HCT116 (cell line): ENCODE results near the gene SEPTIN3. TPM values are rescaled to one million over a fixed set of nuclear protein-coding genes. Genes with fewer than 3 reads are reported as not detected.

ENCODE experiments used
- ATAC-seq: fragments of 200-7000 bp; cut with Tn5 transposase; 2 replicates; pipeline ENCODE4 v1.9.1; 2020; ENCODE audit warnings: mild to moderate bottlenecking, moderate library complexity
- BruUV-seq: library from RNA; stranded (reverse); fragments of 400-500 nt; replicated peaks from 2 replicates; lab custom pipeline; 2021; lab: Mats Ljungman, UMichigan
- CTCF ChIA-PET: fragments of 300-600 bp; sonication (Branson Sonifier 250); formaldehyde crosslinking; loops from one replicate; lab custom pipeline; 2021; ENCODE audit warnings: antibody characterized with exemption; lab: Charles Lee
- POLR2A ChIA-PET: fragments of 300-600, 350-600 bp; sonication (Branson Sonifier 250); formaldehyde crosslinking; loops from one replicate; lab custom pipeline; 2021; ENCODE audit warnings: antibody characterized with exemption; lab: Charles Lee
- RAD21 ChIA-PET, 2 experiments: fragments of 300-600 bp; sonication (Branson Sonifier 250); formaldehyde crosslinking; loops; one replicate each; lab custom pipeline; 2023; ENCODE audit warnings: low total read pairs in 2 of 2; ENCODE audit not compliant: uncharacterized antibody in 2 of 2, unreplicated experiment in 2 of 2, low non-redundant PET in 1 of 2; lab: Charles Lee
- DNase-seq: peaks from one replicate; pipeline ENCODE4 v3.0.0-alpha.2; 2010; ENCODE audit warnings: low read depth, low spot score
- H2AFZ ChIP-seq: fragments of 200-600 bp; shearing (Covaris generic), sonication (generic); 2 replicates; pipeline ENCODE4 v1.6.1; 2017; ENCODE audit warnings: low read depth, mixed run types, mixed read lengths, antibody characterized with exemption, low read length; ENCODE audit not compliant: poor library complexity, severe bottlenecking
- H3K27ac ChIP-seq: 2 replicates; pipeline ENCODE4 v1.5.1; 2012; ENCODE audit warnings: low read depth, low read length
- H3K27me3 ChIP-seq: fragments of 200-600 bp; sonication (generic); 2 replicates; pipeline ENCODE4 v1.6.1; 2016; ENCODE audit warnings: mixed run types, low read length, mixed read lengths; ENCODE audit not compliant: insufficient read depth
- H3K36me3 ChIP-seq, 2 experiments: fragments of 200-500 bp in 1 of 2; fragments of 200-600 bp in 1 of 2; sonication (Bioruptor generic) in 1 of 2; sonication (generic) in 1 of 2; 2 replicates each; pipeline versions ENCODE4 v1.5.1 to v1.6.1; 2014 to 2016; ENCODE audit warnings: low read length in 2 of 2, inconsistent platforms in 1 of 2, mixed read lengths in 1 of 2, mixed run types in 1 of 2; ENCODE audit not compliant: insufficient read depth in 2 of 2, control insufficient read depth in 1 of 2
- H3K4me1 ChIP-seq, 2 experiments: fragments of 200-600 bp in 1 of 2; sonication (generic) in 1 of 2; 2 replicates each; pipeline versions ENCODE4 v1.5.1 to v1.6.1; 2012 to 2017; ENCODE audit warnings: low read length in 2 of 2, inconsistent platforms in 1 of 2, mild to moderate bottlenecking in 1 of 2, mixed read lengths in 1 of 2, mixed run types in 1 of 2, moderate library complexity in 1 of 2; ENCODE audit not compliant: insufficient read depth in 2 of 2, control insufficient read depth in 1 of 2
- H3K4me2 ChIP-seq: fragments of 200-600 bp; sonication (generic); 2 replicates; pipeline ENCODE4 v1.6.1; 2017; ENCODE audit warnings: mixed run types, low read length, mixed read lengths
- H3K4me3 ChIP-seq, 2 experiments: fragments of 200-600 bp in 1 of 2; sonication (generic) in 1 of 2; replicated peaks in 1 of 2; 2 replicates each; pipeline ENCODE4 v1.5.1; 2011 to 2016; ENCODE audit warnings: low read length in 2 of 2, control low read depth in 1 of 2, low read depth in 1 of 2, mild to moderate bottlenecking in 1 of 2, mixed read lengths in 1 of 2, mixed run types in 1 of 2
- H3K79me2 ChIP-seq: fragments of 200-600 bp; sonication (generic); 2 replicates; pipeline ENCODE4 v1.6.1; 2017; ENCODE audit warnings: mild to moderate bottlenecking, mixed run types, low read length, moderate library complexity, mixed read lengths; ENCODE audit not compliant: insufficient read depth
- H3K9ac ChIP-seq: fragments of 200-600 bp; sonication (generic); 2 replicates; pipeline ENCODE4 v1.6.1; 2016; ENCODE audit warnings: low read length, mixed read lengths
- H3K9me2 ChIP-seq: fragments of 200-600 bp; sonication (generic), shearing (Covaris generic); 2 replicates; pipeline ENCODE4 v1.6.1; 2017; ENCODE audit warnings: mixed run types, mild to moderate bottlenecking, moderate library complexity; ENCODE audit not compliant: insufficient read depth
- H3K9me3 ChIP-seq, 2 experiments: fragments of 200-500 bp in 1 of 2; fragments of 200-600 bp in 1 of 2; sonication (Bioruptor generic) in 1 of 2; sonication (generic) in 1 of 2; 2 replicates each; pipeline ENCODE4 v1.6.1; 2014 to 2017; ENCODE audit warnings: low read length in 2 of 2, mixed read lengths in 2 of 2, inconsistent platforms in 1 of 2, low read depth in 1 of 2, mild to moderate bottlenecking in 1 of 2, mixed run types in 1 of 2, moderate library complexity in 1 of 2; ENCODE audit not compliant: control insufficient read depth in 1 of 2, insufficient read depth in 1 of 2
- H4K20me1 ChIP-seq: fragments of 200-600 bp; sonication (generic), shearing (Covaris generic); 2 replicates; pipeline ENCODE4 v1.6.1; 2017; ENCODE audit warnings: mixed run types, mild to moderate bottlenecking, moderate library complexity; ENCODE audit not compliant: insufficient read depth
- ATF3 ChIP-seq: IDR thresholded peaks from 2 replicates; pipeline ENCODE4 v1.6.1; 2012
- CBX3 ChIP-seq: IDR thresholded peaks from 2 replicates; pipeline ENCODE4 v1.6.1; 2012; ENCODE audit warnings: low read depth
- CEBPB ChIP-seq: IDR thresholded peaks from 2 replicates; pipeline ENCODE4 v1.6.1; 2012; ENCODE audit warnings: low read depth
- CTCF ChIP-seq, 3 experiments: fragments of 200-600 bp in 1 of 3; sonication (generic) in 1 of 3; IDR thresholded peaks in 2 of 3; conservative IDR thresholded peaks in 1 of 3; 2 replicates each; pipeline ENCODE4 v1.5.1; 2012 to 2017; ENCODE audit warnings: low read depth in 2 of 3, low read length in 2 of 3, antibody characterized with exemption in 1 of 3, borderline replicate concordance in 1 of 3, control low read depth in 1 of 3, mild to moderate bottlenecking in 1 of 3, mixed read lengths in 1 of 3, mixed run types in 1 of 3, moderate library complexity in 1 of 3; ENCODE audit not compliant: insufficient read depth in 1 of 3
- EGR1 ChIP-seq: IDR thresholded peaks from 2 replicates; pipeline ENCODE4 v1.6.1; 2012; ENCODE audit warnings: low read depth
- ELF1 ChIP-seq: IDR thresholded peaks from 2 replicates; pipeline ENCODE4 v1.6.1; 2012; ENCODE audit warnings: low read depth, borderline replicate concordance
- EZH2 ChIP-seq: fragments of 200-600 bp; sonication (generic); IDR thresholded peaks from 2 replicates; pipeline ENCODE4 v1.6.1; 2017; ENCODE audit warnings: antibody characterized with exemption, mixed run types
- EZH2phosphoT487 ChIP-seq: fragments of 200-600 bp; IDR thresholded peaks from 2 replicates; pipeline ENCODE4 v1.6.1; 2018; ENCODE audit warnings: antibody characterized with exemption, borderline replicate concordance
- FOSL1 ChIP-seq: IDR thresholded peaks from 2 replicates; pipeline ENCODE4 v1.6.1; 2012; ENCODE audit warnings: low read depth
- JUND ChIP-seq: IDR thresholded peaks from 2 replicates; pipeline ENCODE4 v1.6.1; 2012
- MAX ChIP-seq: IDR thresholded peaks from 2 replicates; pipeline ENCODE4 v1.6.1; 2012
- POLR2A ChIP-seq: IDR thresholded peaks from 2 replicates; pipeline ENCODE4 v1.7.0; 2011; ENCODE audit warnings: borderline replicate concordance; ENCODE audit not compliant: insufficient read depth, insufficient read length; ENCODE audit errors: extremely low read depth
- POLR2AphosphoS5 ChIP-seq: IDR thresholded peaks from 2 replicates; pipeline ENCODE4 v1.6.1; 2011; ENCODE audit warnings: mild to moderate bottlenecking, low read depth, low read length, moderate library complexity
- RAD21 ChIP-seq: IDR thresholded peaks from 2 replicates; pipeline ENCODE4 v1.6.1; 2012; ENCODE audit warnings: low read depth, mild to moderate bottlenecking
- SIN3A ChIP-seq: IDR thresholded peaks from 2 replicates; pipeline ENCODE4 v1.6.1; 2012; ENCODE audit warnings: low read depth
- SP1 ChIP-seq: IDR thresholded peaks from 2 replicates; pipeline ENCODE4 v1.6.1; 2012; ENCODE audit warnings: low read depth
- TCF7L2 ChIP-seq: IDR thresholded peaks from 2 replicates; pipeline ENCODE4 v1.7.0; 2011; ENCODE audit warnings: borderline replicate concordance, inconsistent platforms; ENCODE audit not compliant: insufficient read depth, insufficient read length; ENCODE audit errors: extremely low read depth
- ZBTB33 ChIP-seq: IDR thresholded peaks from 2 replicates; pipeline ENCODE4 v1.6.1; 2011; ENCODE audit warnings: mild to moderate bottlenecking, low read length, moderate library complexity; ENCODE audit not compliant: insufficient replicate concordance; ENCODE audit errors: extremely low read depth
- ZFX ChIP-seq: fragments of 450-650 bp; IDR thresholded peaks from 2 replicates; pipeline ENCODE4 v1.6.1; 2017
- ZNF274 ChIP-seq: fragments of 200-500 bp; sonication (Bioruptor generic); IDR thresholded peaks from 2 replicates; pipeline ENCODE4 v1.6.1; 2014; ENCODE audit warnings: mild to moderate bottlenecking, low read depth, low read length, inconsistent platforms
- intact Hi-C: fragments of 100-400 bp; cut with micrococcal nuclease; formaldehyde crosslinking; loops from 2 replicates; pipeline ENCODE4 v1.10.0; 2022
- total RNA-seq: library from RNA; stranded (reverse); gene quantifications from one replicate; pipeline ENCODE4 v1.2.1, GENCODE V29; 2021; ENCODE audit not compliant: unreplicated experiment

SEPTIN3 gene
- total RNA-seq, 1 experiment from 2014 or later, result 9.3 TPM

GRCh38 chr22:41920271-41920976 is 48.8 kb upstream of the SEPTIN3 start:
- no peak for ATAC-seq
- H3K4me2 ChIP-seq, result no peak overlapping the region
- H3K9ac ChIP-seq, result no peak overlapping the region
- H3K79me2 ChIP-seq, result no peaks in the 10 kb centered on the region
- DNase-seq, result no peak
- no peak overlapping the region for H2AFZ ChIP-seq
- POLR2A ChIA-PET, result no interaction called here
- H3K9me2 ChIP-seq, result no peaks in the 10 kb centered on the region
- BruUV-seq, result no TSS peak
- H3K27ac ChIP-seq, result no peak overlapping the region
- CTCF ChIA-PET, result no interaction called here
- no peaks in the 10 kb centered on the region for H3K36me3 ChIP-seq
- H4K20me1 ChIP-seq, result no peaks in the 10 kb centered on the region
- intact Hi-C loops, result no loop called here
- TF ChIP-seq ZFX (no peak), RAD21 (no peak), ZBTB33 (no peak), JUND (no peak), CBX3 (no peak), EZH2 (no peak), EZH2phosphoT487 (no peak), ATF3 (no peak), FOSL1 (no peak), SP1 (no peak), TCF7L2 (no peak), CEBPB (no peak), MAX (no peak), POLR2A (no peak), SIN3A (no peak), POLR2AphosphoS5 (no peak), ELF1 (no peak), CTCF (IDR thresholded peaks at IDR 0.05 in 2 of 3, conservative IDR thresholded peaks at IDR 0.05 in 1 of 3; ENCODE audit: borderline replicate concordance in 1 of 3, insufficient read depth in 1 of 3, low read depth in 2 of 3, low read length in 2 of 3) (no peak), EGR1 (no peak), ZNF274 (no peak)
- TF ChIP-seq, all 23 proteins: peak for 0
- H3K4me3 ChIP-seq, result no peak overlapping the region
- H3K27me3 ChIP-seq, result no peaks in the 10 kb centered on the region
- H3K9me3 ChIP-seq, result no peaks in the 10 kb centered on the region
- peaks cover 7 to 22% of the 10 kb centered on the region in 2 experiments; a peak in 3 of 4 replicates for H3K4me1 ChIP-seq
- RAD21 ChIA-PET, result no interaction called here
